Measurements from ENCODE around the gene SOD1. TPM values are rescaled to one million over a fixed set of nuclear protein-coding genes. Genes with fewer than 3 reads are reported as not detected.

SOD1 gene
- total and polyA plus RNA-seq, 2 of the 13 experiments (the other 11 are each of a cell fraction or from before 2014, with no cell fraction given): 317 to 537 TPM

GRCh38 chr21:31687108-31687507 is 27.6 kb downstream of the SOD1 start (continued):
- TF ChIP-seq, protein P1, sequence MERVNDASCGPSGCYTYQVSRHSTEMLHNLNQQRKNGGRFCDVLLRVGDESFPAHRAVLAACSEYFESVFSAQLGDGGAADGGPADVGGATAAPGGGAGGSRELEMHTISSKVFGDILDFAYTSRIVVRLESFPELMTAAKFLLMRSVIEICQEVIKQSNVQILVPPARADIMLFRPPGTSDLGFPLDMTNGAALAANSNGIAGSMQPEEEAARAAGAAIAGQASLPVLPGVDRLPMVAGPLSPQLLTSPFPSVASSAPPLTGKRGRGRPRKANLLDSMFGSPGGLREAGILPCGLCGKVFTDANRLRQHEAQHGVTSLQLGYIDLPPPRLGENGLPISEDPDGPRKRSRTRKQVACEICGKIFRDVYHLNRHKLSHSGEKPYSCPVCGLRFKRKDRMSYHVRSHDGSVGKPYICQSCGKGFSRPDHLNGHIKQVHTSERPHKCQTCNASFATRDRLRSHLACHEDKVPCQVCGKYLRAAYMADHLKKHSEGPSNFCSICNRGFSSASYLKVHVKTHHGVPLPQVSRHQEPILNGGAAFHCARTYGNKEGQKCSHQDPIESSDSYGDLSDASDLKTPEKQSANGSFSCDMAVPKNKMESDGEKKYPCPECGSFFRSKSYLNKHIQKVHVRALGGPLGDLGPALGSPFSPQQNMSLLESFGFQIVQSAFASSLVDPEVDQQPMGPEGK (CRISPR knock-in tag; IDR thresholded peaks at IDR 0.05): no peak
- TF ChIP-seq KDM1A (CRISPR knock-in tag; IDR thresholded peaks at IDR 0.05): no peak
- TF ChIP-seq NBN (conservative IDR thresholded peaks at IDR 0.05): no peak

DNA sequence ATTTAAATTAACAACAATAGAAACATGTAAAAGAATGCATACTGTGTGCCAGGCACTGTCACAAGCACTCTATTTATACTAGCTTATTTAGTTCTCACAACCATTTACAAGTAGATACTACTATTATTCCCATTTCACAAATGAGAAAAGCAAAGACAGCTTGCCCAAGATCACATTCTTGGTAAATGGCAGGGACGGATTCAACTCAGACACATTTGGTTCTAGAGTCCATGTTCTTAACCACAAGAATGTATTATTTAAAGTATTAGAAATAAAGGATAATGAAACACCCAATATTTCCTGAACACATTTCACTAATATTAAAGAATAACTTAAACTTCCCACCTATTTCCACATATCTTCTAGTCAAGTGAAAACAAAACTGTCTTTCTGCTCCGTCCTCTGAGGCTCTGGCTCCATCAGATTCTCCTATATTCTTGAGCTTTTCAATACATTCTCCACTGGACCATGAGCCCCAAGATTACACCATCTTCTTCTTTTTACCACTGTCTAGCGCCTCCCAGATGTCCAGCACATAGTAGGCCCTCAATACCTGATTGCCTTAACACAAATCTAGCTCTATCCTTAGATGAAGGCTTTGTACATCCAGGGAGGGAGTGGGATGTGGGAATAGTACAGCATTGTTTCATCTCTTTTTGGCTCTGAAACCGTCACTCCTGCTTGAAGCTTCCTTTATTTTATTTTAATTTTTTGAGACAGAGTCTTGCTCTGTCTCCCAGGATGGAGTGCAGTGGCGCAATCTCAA is 29.3 kb downstream of the SOD1 start:
- H3K9ac ChIP-seq (ENCODE audit: insufficient read depth, low read depth, low read length): no peak overlapping the region
- in situ Hi-C loops (cut with HindIII; ENCODE audit: extremely low pct_ligation_motif_present, low pct_unique_long_range_greater_than_20kb): no loop called here
- BruUV-seq (replicated peaks): no TSS peak
- CTCF ChIA-PET (ENCODE audit: low intra/inter-chr PET ratio, low total read pairs): no interaction called here
- no peak for DNase-seq (ENCODE audit: low spot score)
- H2AFZ ChIP-seq (ENCODE audit: low read length): no peak overlapping the region
- POLR2A ChIA-PET: no interaction called here
- H3K27ac ChIP-seq (ENCODE audit: extremely low read length, insufficient read depth, low read length): no peak overlapping the region
- intact Hi-C loops (cut with micrococcal nuclease; ENCODE audit: unreplicated experiment): no loop called here
- H3K79me2 ChIP-seq (ENCODE audit: insufficient read depth, low read length): no peaks in the 10 kb centered on the region
- H3K4me1 ChIP-seq (ENCODE audit: insufficient read depth, low read length): no peaks in the 10 kb centered on the region
- ATAC-seq: no peak
- TF ChIP-seq ZNF550 (CRISPR knock-in tag; IDR thresholded peaks at IDR 0.05; ENCODE audit: borderline replicate concordance): no peak
- no peak for TF ChIP-seq GPN1 (CRISPR knock-in tag; IDR thresholded peaks at IDR 0.05; ENCODE audit: borderline replicate concordance)
- TF ChIP-seq NFYC (CRISPR knock-in tag; IDR thresholded peaks at IDR 0.05): no peak
- TF ChIP-seq ZKSCAN1 (IDR thresholded peaks at IDR 0.05; ENCODE audit: low read length): peak; percentile 59
- no peaks in the 10 kb centered on the region for H3K9me3 ChIP-seq (ENCODE audit: low read length)
- no peak for FAIRE-seq
- peaks cover 26 to 80% of the 10 kb centered on the region in 2 experiments for H3K36me3 ChIP-seq (replicated peaks in 1 of 2; ENCODE audit: control insufficient read depth in 1 of 2, insufficient read depth in 2 of 2, low read length in 2 of 2)
- H4K20me1 ChIP-seq (ENCODE audit: insufficient read depth, low read length): no peaks in the 10 kb centered on the region; the same call in 1 of the 2 replicates
- no peak overlapping the region for H3K4me3 ChIP-seq (replicated peaks in 1 of 3; ENCODE audit: insufficient read depth in 1 of 3, low read depth in 2 of 3, low read length in 3 of 3)
- no peaks in the 10 kb centered on the region for H3K27me3 ChIP-seq (ENCODE audit: control insufficient read depth in 1 of 2, insufficient read depth in 2 of 2, low read length in 2 of 2)
- WGBS (ENCODE audit: low lambda C conversion rate): 97% methylated on average over 5 of the region's 5 CpGs
- no peak overlapping the region for H3K4me2 ChIP-seq (ENCODE audit: low read depth, low read length)
